Activated naive CD4-positive, alpha-beta T cell treated with anti-CD3 and anti-CD28 coated beads, Interleukin-2, amount 50 U/mL, for 72 hours (primary cell): ENCODE measurements around the gene ENTPD6. TPM values are rescaled to one million over a fixed set of nuclear protein-coding genes. Genes with fewer than 3 reads are reported as not detected.

ENCODE experiments used
- ATAC-seq, 2 donors: fragments of 150-1000 bp; cut with Tn5 transposase; 2 replicates each; pipeline ENCODE4 v1.10.0; 2021; ENCODE audit warnings: mild to moderate bottlenecking in 2 of 2, moderate library complexity in 2 of 2
- DNase-seq, 2 donors: peaks; one replicate each; pipeline ENCODE4 v3.0.0; 2021 to 2022; ENCODE audit warnings: low spot score in 2 of 2
- H3K27ac Mint-ChIP-seq, 2 donors: one replicate each; pipeline ENCODE4 v1.8.0; 2022; ENCODE audit warnings: mild to moderate bottlenecking in 2 of 2, mixed read lengths in 2 of 2
- H3K36me3 Mint-ChIP-seq, 2 donors: one replicate each; pipeline ENCODE4 v1.8.0; 2022; ENCODE audit warnings: mixed read lengths in 2 of 2
- H3K9me3 Mint-ChIP-seq, 2 donors: one replicate each; pipeline ENCODE4 v1.8.0; 2022; ENCODE audit warnings: mixed read lengths in 2 of 2
- total RNA-seq, 2 donors: library from RNA; stranded (reverse); gene quantifications; one replicate each; pipeline ENCODE4 v1.2.3, GENCODE V29; 2022

ENTPD6 gene
- total RNA-seq, 2 donors from 2014 or later = 38.8 to 45.6 TPM

GRCh38 chr20:25199473-25200260 is 4.2 kb downstream of the ENTPD6 start:
- Mint-ChIP-seq H3K9me3 (no peaks in the 10 kb centered on the region), H3K27ac (no peak overlapping the region), H3K36me3 (no peaks in the 10 kb centered on the region)
- DNase-seq = no peak
- no peak for ATAC-seq

DNA sequence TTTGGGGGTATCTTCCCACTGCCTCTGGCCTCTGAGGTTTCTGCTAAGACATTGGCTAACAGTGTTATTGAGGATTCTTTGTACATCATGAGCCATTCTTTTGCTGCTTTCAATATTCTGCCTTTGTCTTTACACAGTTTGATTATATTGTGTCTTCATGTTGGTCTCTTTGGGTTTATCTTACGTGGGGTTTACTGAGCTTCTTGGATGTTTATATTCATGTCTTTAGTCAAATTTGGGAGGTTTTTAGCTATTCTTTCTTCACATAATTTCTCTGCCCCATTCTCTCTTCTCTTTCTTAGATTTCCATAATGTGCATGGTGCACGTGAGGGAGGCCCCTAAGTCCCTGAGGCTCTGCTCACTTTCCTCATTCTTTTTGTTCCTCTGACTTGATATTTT is 7.6 kb downstream of the ENTPD6 start:
- no peak for ATAC-seq
- no peak for DNase-seq
- H3K27ac Mint-ChIP-seq = no peak overlapping the region

GRCh38 chr20:25203871-25204320 is 8.4 kb downstream of the ENTPD6 start:
- peak overlapping the region in 1 of 2 donors; percentile 61 for H3K27ac Mint-ChIP-seq
- no peaks in the 10 kb centered on the region for H3K9me3 Mint-ChIP-seq
- no peak for DNase-seq
- H3K36me3 Mint-ChIP-seq = no peaks in the 10 kb centered on the region
- ATAC-seq = no peak

More for the DNA sequence above, 7.6 kb downstream of the ENTPD6 start:
- Mint-ChIP-seq H3K9me3 (no peaks in the 10 kb centered on the region), H3K36me3 (no peaks in the 10 kb centered on the region)

DNA sequence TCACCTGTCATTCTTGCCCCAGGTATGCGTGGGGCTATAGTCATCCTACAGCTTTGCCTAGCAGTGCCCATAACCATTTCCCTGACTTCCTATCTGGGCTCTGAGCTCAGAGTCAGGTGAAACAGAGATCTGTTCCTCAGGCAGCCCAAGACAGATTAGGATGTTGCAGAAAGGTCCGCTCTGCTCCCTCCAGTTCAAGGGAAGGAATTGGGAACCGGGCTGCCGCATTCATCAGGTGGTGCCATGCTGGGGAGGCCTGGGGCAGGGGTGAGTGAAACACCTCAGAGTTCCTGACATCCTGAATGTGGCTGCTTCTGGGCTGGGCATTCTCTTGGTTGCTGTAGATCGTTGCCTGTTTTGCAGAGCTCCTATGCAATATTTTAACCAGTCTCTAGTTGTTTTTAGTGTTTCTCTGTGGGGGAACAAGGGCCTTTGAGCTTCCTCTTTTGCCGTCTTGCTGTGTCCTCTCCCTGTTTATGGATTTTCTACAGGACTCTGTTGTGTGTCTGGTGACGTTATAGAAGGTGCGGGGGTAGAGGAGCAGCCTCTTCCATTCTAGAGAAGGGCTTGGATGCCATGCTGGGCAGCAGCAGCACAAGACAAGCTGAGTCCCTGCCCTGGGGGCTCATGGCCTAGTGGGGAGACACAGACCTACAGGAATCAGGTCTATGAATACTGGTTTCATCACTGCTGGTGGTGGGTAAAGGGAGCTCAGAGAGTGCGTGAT is 9.2 kb downstream of the ENTPD6 start:
- ATAC-seq (no peak), DNase-seq (no peak)
- peak overlapping the region in 1 of 2 donors; percentile 85 for H3K27ac Mint-ChIP-seq
- H3K9me3 Mint-ChIP-seq = no peaks in the 10 kb centered on the region
- no peaks in the 10 kb centered on the region for H3K36me3 Mint-ChIP-seq

DNA sequence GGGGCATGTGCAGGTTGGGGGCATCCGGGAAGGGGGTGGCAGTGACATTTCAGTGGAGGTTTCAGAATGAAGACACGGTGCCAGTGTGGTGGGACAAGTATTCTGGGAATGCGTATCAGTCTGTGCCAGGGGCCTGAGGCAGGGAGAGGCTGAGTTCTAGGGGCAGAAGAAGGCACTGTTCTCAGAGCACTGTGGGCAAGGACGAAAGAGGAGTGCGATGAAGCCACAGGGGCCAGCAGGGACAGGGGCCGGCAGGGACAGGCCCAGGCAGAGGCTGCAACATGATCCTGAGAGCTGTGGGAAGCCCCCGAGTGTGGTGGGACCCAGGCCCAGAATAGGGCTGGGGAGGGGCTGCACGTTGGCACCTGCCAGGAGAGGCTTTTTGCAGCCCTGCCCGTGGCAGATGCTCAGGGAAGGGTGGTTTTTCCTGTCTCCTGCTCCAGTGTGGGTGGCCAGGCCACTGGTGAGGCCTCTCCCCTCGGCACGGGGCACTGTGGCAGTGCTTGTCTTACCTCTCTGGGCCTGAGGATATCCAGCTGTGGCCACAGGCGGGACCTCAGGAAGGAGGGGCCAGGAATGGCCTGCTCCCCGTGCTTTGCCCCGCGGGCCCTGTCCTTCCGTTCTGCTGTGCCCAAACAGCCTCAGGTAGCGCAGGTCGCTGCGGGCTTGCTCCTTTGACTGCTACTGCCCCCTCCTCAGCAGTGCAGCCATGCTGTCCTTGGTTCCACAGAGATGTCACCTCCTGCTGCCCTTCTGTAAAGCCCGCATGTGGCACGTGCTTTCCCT is 10.0 kb downstream of the ENTPD6 start:
- H3K36me3 Mint-ChIP-seq = no peaks in the 10 kb centered on the region
- peak overlapping the region in 1 of 2 donors; percentile 85 for H3K27ac Mint-ChIP-seq
- DNase-seq (no peak), ATAC-seq (no peak)
- H3K9me3 Mint-ChIP-seq = no peaks in the 10 kb centered on the region

DNA sequence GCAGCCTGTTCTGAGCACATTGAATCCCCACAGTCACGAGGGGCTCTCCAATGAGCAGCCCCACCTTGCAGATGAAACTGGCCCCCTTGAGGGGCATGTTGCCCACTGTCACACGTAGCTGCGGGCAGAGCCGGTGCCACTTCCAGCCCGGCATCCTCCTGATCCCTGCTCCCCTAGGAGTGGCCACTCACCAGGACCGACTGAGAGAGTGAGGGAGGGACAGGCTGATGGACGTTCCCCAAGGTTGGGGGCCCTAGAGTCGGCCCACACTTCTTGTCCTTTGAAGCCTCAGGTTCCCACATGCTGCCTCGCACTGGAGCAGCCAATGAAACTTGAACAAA is 10.5 kb downstream of the ENTPD6 start:
- Mint-ChIP-seq H3K36me3 (no peaks in the 10 kb centered on the region), H3K27ac (no peak overlapping the region), H3K9me3 (no peaks in the 10 kb centered on the region)
- DNase-seq = no peak
- no peak for ATAC-seq

DNA sequence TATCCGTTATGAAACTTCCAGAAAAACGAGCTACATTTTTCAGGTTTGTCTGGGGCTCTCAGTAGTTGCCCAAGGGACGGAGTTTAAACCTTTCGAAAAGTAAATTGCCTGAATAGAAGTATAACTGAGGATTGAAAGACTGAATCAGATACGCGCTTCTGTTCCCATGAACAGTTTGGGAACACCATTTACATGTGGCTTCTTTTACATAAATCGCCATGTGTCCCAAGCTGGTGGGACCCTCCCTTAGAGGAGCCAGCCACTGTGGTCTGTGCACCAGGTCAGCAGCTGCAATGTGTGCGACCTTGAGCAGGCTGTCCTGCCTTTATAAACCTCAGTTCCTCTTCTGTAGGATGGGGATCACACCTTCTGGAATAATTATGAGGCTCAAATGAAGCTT is 11.0 kb downstream of the ENTPD6 start:
- Mint-ChIP-seq H3K36me3 (no peaks in the 10 kb centered on the region), H3K27ac (no peak overlapping the region), H3K9me3 (no peaks in the 10 kb centered on the region)
- DNase-seq = no peak
- ATAC-seq = no peak

- DNase-seq = no peak
- H3K36me3 Mint-ChIP-seq = no peaks in the 10 kb centered on the region
- no peak for ATAC-seq
- peak overlapping the region in 1 of 2 donors; percentile 29 for H3K27ac Mint-ChIP-seq
- no peaks in the 10 kb centered on the region for H3K9me3 Mint-ChIP-seq
Observed at GRCh38 chr20:25207149-25207959, 11.8 kb downstream of the ENTPD6 start.

- H3K36me3 Mint-ChIP-seq = no peaks in the 10 kb centered on the region
- H3K27ac Mint-ChIP-seq = no peak overlapping the region
- ATAC-seq (no peak), DNase-seq (no peak)
- H3K9me3 Mint-ChIP-seq = no peaks in the 10 kb centered on the region
Observed at GRCh38 chr20:25207960-25208534, 12.5 kb downstream of the ENTPD6 start.

GRCh38 chr20:25209400-25209799 is 13.9 kb downstream of the ENTPD6 start:
- H3K27ac Mint-ChIP-seq = no peak overlapping the region
- no peak for DNase-seq

GRCh38 chr20:25209911-25210310 is 14.4 kb downstream of the ENTPD6 start:
- ATAC-seq (no peak), DNase-seq (no peak)
- Mint-ChIP-seq H3K9me3 (no peaks in the 10 kb centered on the region), H3K36me3 (no peaks in the 10 kb centered on the region), H3K27ac (peak overlapping the region in 1 of 2 donors; percentile 50)

More at GRCh38 chr20:25209400-25209799, 13.9 kb downstream of the ENTPD6 start:
- no peak for ATAC-seq
- H3K36me3 Mint-ChIP-seq = no peaks in the 10 kb centered on the region
- H3K9me3 Mint-ChIP-seq = no peaks in the 10 kb centered on the region

DNA sequence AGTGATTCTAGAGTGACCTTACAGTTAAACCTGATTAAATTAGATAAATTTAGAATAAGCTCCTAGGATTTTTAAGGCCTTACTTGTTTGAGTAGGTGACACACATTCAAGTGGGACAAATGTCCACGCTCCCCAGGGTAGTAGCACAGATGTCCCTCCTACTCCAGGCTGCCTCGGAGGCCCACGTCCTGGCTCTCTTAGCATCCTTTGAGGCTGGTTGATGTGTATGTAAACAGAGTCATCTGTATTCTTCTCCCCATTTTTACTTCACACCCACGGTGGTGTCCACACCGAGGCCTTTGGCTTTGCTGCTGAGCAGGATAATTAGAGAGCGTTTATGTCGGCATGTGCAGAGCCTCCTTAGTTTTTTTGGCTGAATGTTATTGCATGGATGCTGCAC is 15.8 kb downstream of the ENTPD6 start:
- ATAC-seq = no peak
- peak overlapping the region in 1 of 2 donors; percentile 35 for H3K27ac Mint-ChIP-seq
- H3K36me3 Mint-ChIP-seq = no peaks in the 10 kb centered on the region
- no peak for DNase-seq
- no peaks in the 10 kb centered on the region for H3K9me3 Mint-ChIP-seq

DNA sequence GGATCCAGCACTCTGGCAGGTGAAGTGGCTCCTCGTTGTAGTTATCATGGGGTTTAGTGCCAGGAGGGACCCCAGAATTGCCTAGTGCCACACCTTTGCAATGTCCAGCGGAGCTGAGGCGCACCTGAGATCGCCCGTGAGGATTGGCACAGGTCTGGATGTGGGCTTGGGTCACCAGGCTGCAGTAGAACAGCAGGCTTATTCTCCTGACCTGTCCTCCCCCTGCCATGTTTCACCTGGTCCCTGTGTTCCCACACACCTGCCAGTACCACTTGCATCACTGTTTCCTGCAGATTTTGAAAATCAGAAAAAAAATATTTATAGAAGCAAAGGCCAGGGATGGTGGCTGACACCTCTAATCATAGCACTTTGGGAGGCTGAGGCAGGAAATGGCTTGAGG is 16.7 kb downstream of the ENTPD6 start:
- Mint-ChIP-seq H3K27ac (no peak overlapping the region), H3K36me3 (no peaks in the 10 kb centered on the region), H3K9me3 (no peaks in the 10 kb centered on the region)
- ATAC-seq = no peak
- DNase-seq = no peak

- Mint-ChIP-seq H3K36me3 (no peaks in the 10 kb centered on the region), H3K9me3 (no peaks in the 10 kb centered on the region), H3K27ac (no peak overlapping the region)
- no peak for ATAC-seq
- no peak for DNase-seq
Observed at GRCh38 chr20:25213566-25214425, 18.3 kb downstream of the ENTPD6 start.

DNA sequence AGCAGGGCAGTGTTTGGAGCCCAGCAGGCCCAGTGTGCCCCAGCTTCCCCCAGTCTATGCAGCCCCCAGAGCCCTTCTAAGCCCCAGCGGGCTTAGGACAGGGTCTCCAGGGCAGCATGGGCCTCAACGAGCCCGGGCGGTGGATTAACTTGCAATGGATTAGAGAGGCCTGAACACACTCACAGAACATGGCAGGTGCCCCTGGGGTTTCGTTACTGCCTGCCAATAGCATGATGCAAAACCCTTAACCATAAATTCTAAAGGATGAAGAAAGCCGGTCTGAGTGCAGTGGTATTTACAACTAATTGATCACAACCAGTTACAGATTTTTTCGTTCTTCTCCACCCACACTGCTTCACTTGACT is 18.9 kb downstream of the ENTPD6 start:
- Mint-ChIP-seq H3K9me3 (no peaks in the 10 kb centered on the region), H3K36me3 (no peaks in the 10 kb centered on the region), H3K27ac (peak overlapping the region in 1 of 2 donors; percentile 22)
- ATAC-seq (no peak), DNase-seq (no peak)
